Activated CD8-positive, alpha-beta memory T cell treated with anti-CD3 and anti-CD28 coated beads for 48 hours (primary cell): ENCODE measurements around the gene SSTR4.

Source experiments
- DNase-seq, 3 experiments: peaks; one replicate each; pipeline ENCODE4 v3.0.0-alpha.2; 2020; ENCODE audit warnings: low read depth in 2 of 3, low spot score in 2 of 3

The SSTR4 gene

GRCh38 chr20:23063168-23063567, 28.1 kb downstream of the SSTR4 start:
- DNase-seq = no peak

- DNase-seq = no peak
These were observed 28.5 kb downstream of the SSTR4 start for GRCh38 chr20:23063581-23063980.

- no peak for DNase-seq
These were observed 30.4 kb downstream of the SSTR4 start for GRCh38 chr20:23065266-23066201.

- no peak for DNase-seq
These were observed 31.7 kb downstream of the SSTR4 start for GRCh38 chr20:23066772-23067171.

- no peak for DNase-seq
These were observed 33.2 kb downstream of the SSTR4 start for GRCh38 chr20:23068283-23068682.

- DNase-seq = no peak
These were observed 34.0 kb downstream of the SSTR4 start for GRCh38 chr20:23069108-23069507.

GRCh38 chr20:23071398-23071797, 36.3 kb downstream of the SSTR4 start:
- DNase-seq = no peak

- no peak for DNase-seq
These were observed 36.9 kb downstream of the SSTR4 start for GRCh38 chr20:23071996-23072395.

- DNase-seq = no peak
These were observed 37.9 kb downstream of the SSTR4 start for GRCh38 chr20:23072892-23073586.

- DNase-seq = no peak
These were observed 38.9 kb downstream of the SSTR4 start for GRCh38 chr20:23074052-23074451.

- DNase-seq = no peak
These were observed 42.2 kb downstream of the SSTR4 start for GRCh38 chr20:23077277-23077676.

- DNase-seq = no peak
These were observed 43.4 kb downstream of the SSTR4 start for GRCh38 chr20:23078351-23079015.

- no peak for DNase-seq
These were observed 43.9 kb downstream of the SSTR4 start for GRCh38 chr20:23079016-23079351.

GRCh38 chr20:23079926-23080325, 44.8 kb downstream of the SSTR4 start:
- no peak for DNase-seq

GRCh38 chr20:23080521-23080920, 45.4 kb downstream of the SSTR4 start:
- DNase-seq = no peak

GRCh38 chr20:23081263-23081819, 46.2 kb downstream of the SSTR4 start:
- DNase-seq = no peak

GRCh38 chr20:23082846-23083552, 47.9 kb downstream of the SSTR4 start:
- DNase-seq = no peak

GRCh38 chr20:23083553-23084220, 48.6 kb downstream of the SSTR4 start:
- no peak for DNase-seq

GRCh38 chr20:23084282-23084844, 49.3 kb downstream of the SSTR4 start:
- DNase-seq = no peak

GRCh38 chr20:23084845-23085365, 49.8 kb downstream of the SSTR4 start:
- no peak for DNase-seq
